ENCODE measurements around the gene NCAPG2.

Gene NCAPG2

DNA sequence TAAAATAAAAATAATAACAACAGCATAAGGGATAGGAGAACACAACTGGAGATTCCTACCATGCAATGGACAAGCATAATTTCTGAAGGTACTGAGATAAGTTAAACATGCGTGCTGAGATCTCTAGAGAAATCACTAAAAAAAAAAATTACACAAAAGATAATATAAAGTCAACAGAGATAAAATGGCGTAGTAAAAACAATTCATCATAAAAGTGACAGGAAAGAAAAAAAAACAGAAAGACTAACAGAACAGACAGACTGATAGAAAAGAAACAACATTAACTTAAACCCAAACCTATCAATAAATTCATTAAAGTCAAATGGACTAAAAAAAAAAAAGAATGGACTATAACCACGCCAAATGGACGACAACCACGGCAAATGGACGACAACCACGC is 56.4 kb downstream of the NCAPG2 start:
- DNase-seq (ENCODE audit: low read depth) = no peak
- no peak overlapping the region for H3K4me3 ChIP-seq (ENCODE audit: control insufficient read depth, low read depth, low read length)
- TF ChIP-seq CTCF (conservative IDR thresholded peaks at IDR 0.05; ENCODE audit: control insufficient read depth, insufficient read depth, low read depth, low read length) = no peak

DNA sequence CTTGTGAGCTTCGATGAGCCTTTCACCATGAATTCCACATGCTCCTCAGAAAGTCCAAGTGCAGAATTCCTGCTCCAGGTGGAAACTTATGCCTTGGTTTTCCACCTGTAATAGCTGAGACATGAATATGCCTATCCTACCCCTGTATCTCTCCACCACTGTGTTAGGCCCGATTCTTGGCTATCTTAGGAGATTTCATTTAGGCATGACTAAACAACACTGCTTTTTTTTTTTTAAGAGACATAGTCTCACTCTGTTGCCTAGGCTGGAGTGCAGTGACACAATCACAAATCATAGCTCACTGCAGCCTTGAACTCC is 57.2 kb downstream of the NCAPG2 start:
- TF ChIP-seq CTCF (conservative IDR thresholded peaks at IDR 0.05; ENCODE audit: control insufficient read depth, insufficient read depth, low read depth, low read length) = no peak
- DNase-seq (ENCODE audit: low read depth) = no peak
- H3K4me3 ChIP-seq (ENCODE audit: control insufficient read depth, low read depth, low read length) = no peak overlapping the region

GRCh38 chr7:158646766-158647474 is 57.7 kb downstream of the NCAPG2 start:
- no peak for DNase-seq (ENCODE audit: low read depth)
- peak; percentile 40 for TF ChIP-seq CTCF (conservative IDR thresholded peaks at IDR 0.05; ENCODE audit: control insufficient read depth, insufficient read depth, low read depth, low read length)
- H3K4me3 ChIP-seq (ENCODE audit: control insufficient read depth, low read depth, low read length) = no peak overlapping the region

DNA sequence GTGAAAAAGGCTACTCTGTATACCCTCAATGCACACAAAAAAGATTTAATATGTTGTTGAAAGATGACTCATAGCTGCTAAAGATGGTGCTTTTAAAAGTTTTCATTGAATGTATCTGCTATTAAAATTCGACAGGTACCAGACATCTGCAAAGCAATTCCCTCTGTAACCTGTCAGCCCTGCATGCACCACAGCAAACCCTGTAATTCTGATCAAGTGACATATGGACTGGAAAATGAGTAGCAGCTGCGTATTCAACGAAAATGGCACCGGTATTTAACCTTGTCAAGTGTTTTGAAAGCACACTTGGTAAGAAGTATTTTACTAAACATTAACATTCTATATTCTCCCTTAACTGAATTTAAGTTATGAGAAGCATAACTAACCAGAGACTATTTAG is 58.8 kb downstream of the NCAPG2 start:
- DNase-seq (ENCODE audit: low read depth) = peak; percentile 14
- TF ChIP-seq CTCF (conservative IDR thresholded peaks at IDR 0.05; ENCODE audit: control insufficient read depth, insufficient read depth, low read depth, low read length) = no peak
- no peak overlapping the region for H3K4me3 ChIP-seq (ENCODE audit: control insufficient read depth, low read depth, low read length)

DNA sequence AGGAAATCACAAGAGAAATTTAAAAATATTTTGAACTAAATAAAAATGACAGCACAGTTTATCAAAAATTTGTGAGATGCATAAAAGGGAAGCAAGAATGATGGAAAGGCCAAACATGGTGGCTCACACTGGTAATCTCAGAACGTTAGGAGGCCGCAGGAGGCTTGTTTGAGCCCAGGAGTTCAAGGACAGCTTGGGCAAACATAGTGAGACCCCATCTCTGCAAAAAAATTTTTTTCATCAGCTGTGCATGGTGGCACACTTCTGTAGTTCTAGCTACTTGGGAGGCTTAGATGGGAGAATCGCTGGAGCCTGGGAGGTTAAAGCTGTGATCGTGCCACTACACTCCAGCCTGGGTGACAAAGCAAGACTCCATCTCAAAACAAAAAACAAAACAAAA is 62.5 kb downstream of the NCAPG2 start:
- TF ChIP-seq CTCF (conservative IDR thresholded peaks at IDR 0.05; ENCODE audit: control insufficient read depth, insufficient read depth, low read depth, low read length) = no peak
- H3K4me3 ChIP-seq (ENCODE audit: control insufficient read depth, low read depth, low read length) = no peak overlapping the region
- no peak for DNase-seq (ENCODE audit: low read depth)

DNA sequence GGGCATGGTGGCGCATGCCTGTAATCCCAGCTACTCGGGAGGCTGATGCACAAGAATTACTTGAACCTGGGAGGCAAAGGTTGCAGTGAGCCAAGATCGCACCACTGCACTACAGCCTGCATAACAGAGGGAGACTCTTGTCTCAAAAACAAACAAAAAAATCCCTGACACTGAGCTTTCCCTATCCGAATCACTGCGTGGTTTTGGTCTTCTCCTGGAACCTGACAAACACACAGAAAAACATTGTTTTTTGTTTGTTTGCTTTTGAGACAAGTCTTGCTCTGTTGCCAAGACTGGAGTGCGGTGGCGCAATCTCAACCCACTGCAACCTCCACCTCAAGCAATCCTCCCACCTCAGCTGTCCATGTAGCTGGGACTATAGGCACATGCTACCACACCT is 66.6 kb downstream of the NCAPG2 start:
- no peak overlapping the region for H3K4me3 ChIP-seq (ENCODE audit: control insufficient read depth, low read depth, low read length)
- TF ChIP-seq CTCF (conservative IDR thresholded peaks at IDR 0.05; ENCODE audit: control insufficient read depth, insufficient read depth, low read depth, low read length) = no peak
- no peak for DNase-seq (ENCODE audit: low read depth)
